Stimulated activated CD8-positive, alpha-beta memory T cell treated with anti-CD3 and anti-CD28 coated beads, Interleukin-12 subunit alpha, Interleukin-12 subunit beta, amount 100 ng/mL, for 1 hour (primary cell): Measurements from ENCODE around the gene ZNF892.
"Not testable (repeated sequence)": the region's sequence is repeated elsewhere in the genome, so short reads cannot be mapped to it uniquely, and the experiment has no call there.

Experiments
- DNase-seq: peaks from one replicate; pipeline ENCODE4 v3.0.0-alpha.2; 2020; ENCODE audit warnings: low read depth

The ZNF892 gene

GRCh38 chr2:95231723-95232122 is 24.4 kb downstream of the ZNF892 start:
- no peak for DNase-seq

DNA sequence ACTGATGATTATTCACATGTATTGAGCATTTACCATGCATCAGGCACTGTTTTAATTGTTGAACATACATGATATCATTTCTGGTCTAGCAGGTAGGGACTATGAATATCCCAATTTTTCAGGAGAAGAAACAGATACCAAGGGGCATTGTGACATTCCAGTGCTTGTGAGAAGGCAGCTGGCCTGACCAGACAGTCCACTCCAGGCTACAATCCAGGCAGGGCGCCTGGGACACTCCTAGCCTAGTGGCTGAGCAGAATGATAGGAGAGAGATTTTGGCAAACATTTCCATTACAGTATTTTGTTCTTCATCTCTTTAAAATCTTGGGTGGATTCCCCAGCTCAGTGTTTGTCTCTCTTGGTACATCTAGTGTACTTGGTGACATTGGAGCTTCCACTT is 24.9 kb downstream of the ZNF892 start:
- no peak for DNase-seq

DNA sequence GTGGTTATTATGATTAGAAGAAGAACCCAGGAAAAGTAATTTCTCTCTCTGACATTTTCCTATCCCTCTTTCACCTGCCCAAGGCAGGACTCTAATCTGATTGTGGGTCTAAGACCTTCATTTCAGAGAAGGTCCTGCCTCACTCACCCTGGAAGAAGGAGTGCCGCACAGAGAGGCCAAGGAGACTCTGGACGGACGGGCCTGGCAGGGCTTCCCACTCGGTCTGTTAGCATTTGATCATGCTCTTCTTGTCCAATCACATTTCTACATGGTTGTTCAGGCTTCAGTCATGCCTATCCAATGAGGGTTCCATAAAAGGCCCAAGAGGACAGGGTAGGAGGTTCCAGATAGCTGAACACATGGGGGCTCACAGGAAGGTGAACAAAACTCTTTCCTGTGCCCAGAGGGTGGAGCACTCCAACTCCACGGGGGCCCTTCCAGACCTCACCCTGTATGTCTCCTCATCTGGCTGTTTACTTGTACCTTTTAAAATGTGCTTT is 27.0 kb downstream of the ZNF892 start:
- no peak for DNase-seq

DNA sequence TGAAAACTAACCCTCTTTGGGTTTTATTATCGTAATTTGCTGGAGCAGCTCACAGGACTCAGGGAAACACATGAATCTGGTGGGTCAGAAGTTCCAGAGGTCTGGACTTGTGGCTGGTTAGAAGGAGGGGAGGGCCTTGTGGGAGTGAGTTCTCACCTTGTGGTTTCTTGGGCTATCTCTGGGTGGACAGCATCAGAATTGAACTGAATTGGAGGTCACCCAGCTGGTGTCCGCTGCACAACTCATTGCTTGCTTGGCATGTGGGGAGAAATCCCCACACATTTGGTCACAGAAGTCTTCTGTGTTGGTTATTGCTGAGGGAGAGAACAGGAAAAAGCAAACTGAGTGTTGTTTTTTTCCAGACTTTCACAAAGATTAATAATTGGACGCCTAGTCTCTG is 27.5 kb downstream of the ZNF892 start:
- no peak for DNase-seq

- DNase-seq: no peak
These were observed 30.8 kb downstream of the ZNF892 start for GRCh38 chr2:95238131-95238530.

DNA sequence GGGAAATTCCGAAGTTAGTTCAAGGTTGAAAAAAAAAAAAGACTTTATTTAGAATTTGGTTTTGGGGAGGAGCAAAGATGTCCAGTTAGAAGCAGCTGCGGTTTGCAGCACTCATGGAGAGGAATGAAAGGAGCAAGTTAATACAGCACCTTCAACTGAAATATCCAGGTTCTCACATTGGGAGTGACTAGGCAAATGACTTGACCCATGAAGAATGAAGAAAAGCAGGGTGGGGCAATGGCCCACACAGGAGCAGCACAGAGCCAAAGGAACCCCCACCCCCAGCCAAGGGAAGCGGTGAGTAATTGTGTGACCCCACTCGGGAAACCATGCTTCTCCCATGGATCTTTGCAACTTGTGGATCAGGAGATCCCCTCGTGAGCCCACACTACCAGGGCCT is 32.8 kb downstream of the ZNF892 start:
- DNase-seq: no peak

GRCh38 chr2:95240556-95240955 is 33.2 kb downstream of the ZNF892 start:
- DNase-seq: no peak

GRCh38 chr2:95242084-95242483 is 34.8 kb downstream of the ZNF892 start:
- DNase-seq: not testable (repeated sequence)
